ENCODE data around the gene TTC6.

Gene TTC6

DNA sequence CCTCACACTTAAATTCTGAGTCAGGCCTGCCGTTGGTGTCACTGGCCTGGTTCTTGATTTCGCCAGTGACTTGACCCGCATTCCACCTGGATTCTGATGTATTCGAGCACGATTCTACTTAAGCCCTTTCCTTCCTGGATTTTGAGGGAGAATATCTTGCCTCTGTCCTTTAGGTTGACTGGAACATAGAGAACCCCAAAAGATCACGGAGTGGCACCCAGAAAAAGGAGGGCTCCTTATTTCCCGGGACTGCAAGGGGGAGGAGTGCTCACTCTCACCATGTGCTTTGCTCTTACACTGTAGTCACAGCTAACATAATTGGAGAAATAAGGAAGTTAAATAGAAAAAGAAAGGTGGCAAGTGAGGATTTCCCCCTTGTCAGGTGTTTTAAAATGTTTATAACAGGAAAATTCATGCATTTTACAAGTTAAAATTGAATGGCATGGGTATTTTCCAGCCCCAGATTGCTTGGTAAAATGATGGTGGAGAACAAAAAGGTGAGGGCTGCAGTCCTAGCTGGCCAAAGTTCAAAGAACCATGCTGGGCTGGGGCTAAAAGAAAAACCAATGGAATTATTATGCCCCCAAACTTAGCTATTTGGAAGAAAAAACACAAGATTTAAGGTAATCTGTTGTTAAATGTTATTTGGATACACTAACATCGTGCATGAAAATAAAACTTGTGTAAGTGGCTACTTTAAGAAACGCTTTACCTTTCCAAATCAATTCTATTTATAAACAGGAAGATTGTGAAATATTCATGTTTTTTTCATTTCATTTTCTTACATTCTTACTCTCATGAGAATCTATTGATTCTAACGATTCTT lies 9.2 kb upstream of the TTC6 start:
- no peak for DNase-seq

DNA sequence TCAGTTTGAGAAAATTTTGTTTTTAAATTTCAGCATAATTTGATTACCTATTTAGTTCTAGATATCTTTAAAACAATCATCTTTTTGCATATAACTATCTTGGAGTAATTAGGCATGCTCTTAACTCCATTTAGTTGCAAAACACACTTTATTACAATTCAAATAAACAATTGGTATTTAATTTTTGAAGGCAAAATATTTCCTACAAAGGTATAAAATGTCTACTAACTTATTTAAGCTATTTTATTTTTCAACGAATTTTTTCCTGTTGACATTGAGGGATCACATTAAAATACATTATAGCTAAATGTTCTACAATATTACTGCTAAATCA lies 8.7 kb upstream of the TTC6 start:
- DNase-seq = no peak

DNA sequence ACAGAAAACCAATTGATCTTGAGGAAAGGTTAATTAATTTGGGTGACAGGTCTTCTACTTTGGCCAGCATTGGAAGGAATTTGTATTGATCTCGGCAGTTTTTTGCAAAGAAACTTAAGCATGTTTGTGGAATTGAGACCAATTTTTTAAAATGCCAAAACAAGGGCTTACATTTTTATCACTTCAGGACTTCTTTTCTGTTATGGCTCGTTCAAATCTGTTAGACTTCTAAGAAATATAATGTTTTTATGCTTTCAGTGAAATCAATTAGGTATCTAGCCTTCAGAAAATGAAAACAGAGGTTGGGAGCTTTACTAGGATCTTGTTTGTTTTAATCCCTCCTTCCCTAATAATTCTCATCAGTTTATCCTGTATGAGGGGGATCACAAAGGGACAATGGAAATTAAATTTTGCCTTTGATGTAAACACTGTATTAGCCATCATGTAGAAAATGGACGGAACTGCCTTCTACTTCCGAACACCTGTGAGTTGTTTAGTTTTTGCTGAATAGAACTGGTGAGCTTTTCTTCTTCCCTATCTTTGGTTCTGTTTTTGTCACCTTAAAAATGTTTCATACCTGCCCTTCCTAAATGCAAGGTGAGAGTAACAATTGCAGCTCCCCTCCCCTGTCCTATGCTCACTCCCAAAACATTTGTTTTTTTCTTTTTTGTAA lies 8.2 kb upstream of the TTC6 start:
- no peak for DNase-seq

DNA sequence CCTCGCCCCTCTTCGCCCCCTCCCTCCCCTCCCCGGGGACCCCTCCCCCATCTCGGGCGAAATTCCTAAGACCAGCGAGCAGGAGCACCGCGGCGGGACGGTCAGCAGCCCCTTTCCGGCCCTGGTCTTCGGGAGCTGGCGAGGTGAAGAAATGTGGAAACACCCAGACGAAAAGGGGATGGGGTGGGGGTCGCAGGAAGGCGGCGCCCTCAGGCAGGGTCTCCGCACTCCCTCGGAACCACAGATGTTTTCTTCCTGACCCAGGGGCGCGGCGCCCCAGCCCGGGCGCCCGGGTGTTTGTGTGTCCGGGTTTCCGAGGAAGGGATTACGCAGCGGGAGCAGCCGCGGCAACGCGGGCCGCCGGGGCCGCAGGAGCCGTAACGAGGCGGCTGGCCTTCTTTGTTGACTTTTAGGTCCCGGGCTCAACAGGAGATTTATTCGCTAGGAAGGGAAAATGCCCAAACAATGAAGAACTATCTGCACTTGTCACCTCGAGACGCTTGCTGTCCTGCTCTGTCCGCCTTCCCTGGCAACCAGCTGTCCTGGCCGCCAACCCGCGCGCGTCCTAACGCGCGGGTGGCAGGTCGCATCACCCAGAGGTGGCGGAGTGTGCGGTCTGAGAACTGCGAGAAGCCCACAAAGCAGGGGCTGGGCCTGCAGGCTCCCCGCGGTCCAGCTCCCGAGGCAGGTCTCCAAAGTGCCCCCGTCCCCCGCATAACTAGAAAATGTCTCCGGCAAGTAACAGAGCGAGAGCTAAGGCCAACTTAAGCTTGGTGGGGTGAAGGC lies 7.4 kb upstream of the TTC6 start:
- no peak for DNase-seq

DNA sequence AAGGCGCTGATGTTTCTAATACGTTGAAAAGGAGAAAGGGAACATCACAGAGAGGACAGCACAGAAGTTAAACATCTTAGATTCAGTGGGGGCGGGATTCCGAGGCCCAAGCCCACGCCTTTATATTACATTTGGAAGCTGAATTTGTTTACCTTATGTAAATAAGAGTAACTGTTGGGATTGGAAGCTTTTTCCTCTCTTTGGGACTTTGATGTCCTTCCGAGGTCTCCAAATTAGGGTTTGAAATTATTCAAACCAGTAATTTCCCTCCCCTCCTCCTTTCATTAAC lies 6.8 kb upstream of the TTC6 start:
- no peak for DNase-seq

DNA sequence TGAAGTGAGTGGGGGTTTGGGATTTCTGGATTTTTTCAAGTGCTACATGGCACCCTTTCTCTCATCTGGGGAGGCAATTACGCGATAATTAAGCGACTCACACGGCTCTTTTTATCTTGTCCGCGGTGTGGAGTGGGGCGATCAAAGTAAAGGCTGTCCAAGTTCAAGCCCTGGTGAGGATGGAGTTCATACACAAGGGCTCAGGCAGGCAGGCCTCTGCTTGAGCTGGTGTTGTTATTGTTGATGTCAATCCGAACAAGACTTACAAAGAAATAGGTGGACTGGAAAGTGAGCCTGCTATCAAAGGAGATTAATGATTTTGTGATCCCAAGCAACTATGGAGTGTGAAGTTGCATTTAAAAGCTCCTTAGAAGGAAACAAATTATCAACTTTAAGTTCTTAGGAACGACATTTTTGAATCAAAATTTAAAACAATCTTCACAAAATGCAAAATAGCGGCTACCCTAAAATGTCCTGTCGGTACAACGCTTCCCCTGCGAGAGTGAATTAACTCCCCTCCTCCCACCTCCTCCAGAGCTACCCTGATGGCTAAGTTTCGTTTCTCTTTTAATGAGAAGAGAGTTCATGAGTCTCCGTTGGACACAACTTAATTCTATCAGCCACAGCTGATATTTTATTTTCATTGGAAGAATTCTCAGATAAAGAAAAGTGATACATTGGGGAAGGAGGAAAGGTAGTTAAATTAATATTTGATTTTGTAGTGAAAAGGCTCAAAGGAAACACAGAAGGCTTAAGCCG lies 6.3 kb upstream of the TTC6 start:
- DNase-seq = no peak

DNA sequence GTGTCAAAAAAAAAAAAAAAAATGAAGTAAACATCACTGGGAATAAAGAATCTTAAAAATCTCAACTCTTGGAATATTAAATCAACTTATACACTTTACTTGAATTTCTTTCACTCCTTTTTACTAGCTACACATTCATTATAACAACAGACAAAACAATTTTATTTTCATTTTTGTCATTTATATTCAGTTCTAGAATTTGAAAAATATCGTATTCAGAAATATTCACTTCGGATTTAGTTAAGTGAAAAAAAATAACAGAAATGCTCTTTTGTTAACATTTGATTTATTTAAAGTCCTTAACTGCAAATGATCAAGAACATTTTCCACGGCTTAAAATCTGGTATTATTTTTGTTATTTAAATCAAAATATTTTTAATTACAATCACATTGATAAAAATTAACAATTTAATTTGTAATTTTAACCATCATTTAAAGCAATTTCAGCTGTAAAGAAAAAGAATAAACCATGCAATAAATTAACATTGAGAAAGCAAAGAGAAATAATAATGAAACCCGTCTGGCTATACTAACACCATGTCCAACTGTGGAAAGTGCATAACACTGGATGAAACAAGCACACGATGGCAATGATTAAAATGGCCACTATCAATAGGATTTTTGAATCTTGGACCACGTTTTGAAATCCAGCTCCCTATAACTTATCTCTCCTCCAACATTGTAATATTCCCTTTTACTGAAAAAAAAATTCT lies 5.6 kb upstream of the TTC6 start:
- no peak for DNase-seq

DNA sequence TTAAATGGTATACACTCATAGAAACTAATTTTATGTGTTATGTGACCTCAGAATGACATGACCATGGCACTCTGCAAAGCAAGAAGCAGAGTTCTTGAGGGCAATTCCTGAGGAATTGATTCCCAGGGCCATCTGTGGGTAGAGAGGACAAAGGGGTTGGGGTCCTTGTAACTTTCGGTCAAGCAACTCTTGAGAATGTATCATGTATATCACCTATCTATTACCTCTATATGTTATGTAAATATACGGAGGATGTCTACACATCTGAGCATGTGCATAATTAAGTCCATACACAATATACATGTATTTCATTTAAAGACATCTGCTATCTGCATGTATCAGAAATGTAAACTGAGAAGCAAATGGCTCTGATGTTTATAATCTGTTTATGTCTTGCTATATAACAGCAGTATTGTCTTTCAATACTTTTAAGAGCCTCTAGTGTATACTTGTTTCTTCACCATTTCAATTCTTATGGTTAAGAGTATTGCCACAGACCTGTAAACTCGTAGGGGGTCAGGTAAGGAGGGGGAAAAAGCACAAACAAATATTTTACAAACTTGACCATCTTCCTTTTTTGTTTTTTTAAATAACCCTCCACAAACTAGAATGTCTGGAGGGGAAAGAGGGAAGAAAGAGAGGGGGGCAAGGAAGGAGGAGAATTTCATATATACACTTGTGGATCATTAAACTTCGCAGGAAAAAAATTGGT lies 4.8 kb upstream of the TTC6 start:
- no peak for DNase-seq

DNA sequence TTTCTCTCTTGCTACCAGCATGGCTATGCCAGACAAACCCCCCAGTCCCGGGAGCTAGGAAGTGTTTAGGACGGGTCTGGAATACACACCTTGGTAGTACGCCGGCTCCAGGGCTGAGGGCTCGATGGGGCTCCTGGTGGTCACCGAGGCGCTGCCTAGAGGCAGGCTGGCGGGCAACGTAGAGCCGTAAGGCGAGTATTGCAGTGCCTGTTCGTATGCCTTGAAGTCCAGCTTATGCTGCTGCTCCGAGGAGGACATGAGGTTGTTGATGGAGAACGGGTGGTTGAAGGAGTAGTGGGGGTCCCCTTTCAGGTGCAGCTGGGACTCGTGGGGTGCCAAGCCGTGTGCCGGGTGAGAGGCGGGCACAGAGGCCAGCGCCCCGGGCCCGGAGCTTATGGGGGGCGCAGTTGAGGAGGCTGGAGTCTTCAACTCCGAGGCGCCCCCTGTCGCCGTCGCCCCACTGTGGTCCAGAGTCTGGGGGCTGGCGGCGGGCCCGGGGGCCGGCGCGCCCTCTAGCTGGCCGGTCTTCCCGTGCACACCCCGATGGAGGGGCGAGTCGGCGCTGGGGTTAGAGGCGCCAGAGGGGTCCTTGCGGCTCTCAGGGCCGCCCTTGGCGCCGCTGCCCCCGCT lies 4.0 kb upstream of the TTC6 start:
- DNase-seq = no peak

DNA sequence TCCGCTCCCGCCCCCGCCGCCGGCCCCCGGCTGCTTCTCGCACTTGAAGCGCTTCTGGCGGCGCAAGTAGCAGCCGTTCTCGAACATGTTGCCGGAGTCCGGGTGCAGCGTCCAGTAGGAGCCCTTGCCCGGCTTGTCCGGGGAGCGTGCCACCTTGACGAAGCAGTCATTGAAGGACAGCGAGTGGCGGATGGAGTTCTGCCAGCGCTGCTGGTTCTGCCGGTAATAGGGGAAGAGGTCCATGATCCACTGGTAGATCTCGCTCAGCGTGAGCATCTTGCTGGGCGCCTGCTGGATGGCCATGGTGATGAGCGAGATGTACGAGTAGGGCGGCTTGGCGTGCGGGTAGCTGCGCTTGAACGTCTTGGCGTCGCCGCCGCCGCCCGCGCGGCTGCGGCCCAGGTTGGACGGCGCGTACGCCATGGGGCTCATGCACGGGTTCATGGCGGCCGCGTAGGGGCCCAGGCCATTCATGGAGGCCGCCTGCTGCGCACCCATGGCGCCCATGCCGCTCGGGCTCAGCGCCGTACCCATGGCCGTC lies 3.4 kb upstream of the TTC6 start:
- DNase-seq = no peak

DNA sequence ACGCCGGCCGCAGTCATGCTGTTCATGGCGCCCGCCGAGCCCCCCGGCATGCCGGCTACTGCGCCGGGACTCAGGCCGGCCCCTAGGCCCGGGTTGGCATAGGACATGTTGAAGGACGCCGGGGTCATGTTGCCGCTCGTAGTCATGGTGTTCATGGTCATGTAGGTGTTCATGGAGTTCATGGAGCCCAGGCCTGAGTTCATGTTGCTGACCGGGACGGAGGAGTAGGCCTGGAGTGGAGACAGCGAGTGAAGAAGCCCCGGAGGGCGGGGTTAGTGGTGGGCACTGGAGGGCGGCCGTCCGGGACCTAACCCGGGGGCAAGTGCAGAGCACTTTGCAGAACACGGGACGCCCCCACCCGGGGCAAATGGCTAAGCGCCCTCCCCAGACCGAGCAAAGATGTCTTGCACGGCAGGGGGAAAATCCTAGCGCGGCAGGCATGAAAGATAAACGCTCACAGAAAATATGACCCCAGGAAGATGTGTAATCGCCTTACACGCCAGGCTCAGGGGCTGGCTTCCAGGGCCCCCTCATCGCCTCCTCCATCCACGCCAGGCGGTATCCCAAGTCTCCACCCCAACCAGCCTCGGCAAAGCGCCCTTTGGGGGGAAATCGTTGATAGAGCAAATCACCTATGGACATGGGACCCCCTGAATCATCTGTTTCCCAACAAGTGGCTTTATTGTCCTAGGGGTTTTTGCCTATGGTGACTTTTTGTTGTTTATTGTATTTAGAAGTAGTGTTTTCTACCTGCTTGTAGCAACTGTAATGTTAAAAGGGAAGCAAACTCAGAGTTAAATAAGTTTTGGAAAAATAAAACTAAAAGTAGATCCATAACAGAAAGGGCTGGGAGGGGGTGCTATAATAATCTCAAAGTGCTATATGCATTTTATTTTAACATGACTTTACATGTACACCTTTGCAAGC lies 2.7 kb upstream of the TTC6 start:
- DNase-seq = no peak

DNA sequence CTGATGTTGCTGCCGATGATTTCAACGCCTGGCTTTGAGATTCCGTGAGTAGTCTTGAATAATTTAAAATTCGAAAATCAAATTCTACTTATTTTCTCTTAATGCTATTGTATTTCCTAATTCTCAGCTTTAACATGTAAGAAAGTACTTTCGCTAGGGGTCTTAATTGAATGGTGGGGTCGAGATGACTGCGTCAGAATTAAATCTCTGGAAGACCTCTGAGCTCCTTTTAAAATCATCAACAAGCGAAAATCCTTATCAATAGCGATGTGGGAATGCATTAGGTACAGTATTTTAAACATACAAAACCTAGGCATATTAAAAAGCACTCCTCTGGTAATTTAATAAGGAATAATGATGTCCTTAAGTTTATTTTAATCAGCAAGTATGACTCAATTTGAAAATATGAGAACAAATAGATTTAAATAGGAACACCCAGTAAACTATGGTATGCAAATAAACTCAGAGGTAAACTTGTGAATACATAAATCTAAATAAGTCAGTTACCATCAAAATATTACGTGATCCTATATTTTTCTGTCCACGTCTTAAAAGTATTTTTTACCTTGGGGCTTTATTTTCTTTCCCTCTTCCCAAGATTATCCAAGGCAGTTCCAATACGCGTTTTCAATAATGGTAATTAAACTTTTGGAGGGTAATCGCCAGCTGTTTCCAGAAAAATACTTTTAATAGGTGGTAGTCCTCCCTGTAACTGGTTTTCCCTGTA lies 1.8 kb upstream of the TTC6 start:
- no peak for DNase-seq

DNA sequence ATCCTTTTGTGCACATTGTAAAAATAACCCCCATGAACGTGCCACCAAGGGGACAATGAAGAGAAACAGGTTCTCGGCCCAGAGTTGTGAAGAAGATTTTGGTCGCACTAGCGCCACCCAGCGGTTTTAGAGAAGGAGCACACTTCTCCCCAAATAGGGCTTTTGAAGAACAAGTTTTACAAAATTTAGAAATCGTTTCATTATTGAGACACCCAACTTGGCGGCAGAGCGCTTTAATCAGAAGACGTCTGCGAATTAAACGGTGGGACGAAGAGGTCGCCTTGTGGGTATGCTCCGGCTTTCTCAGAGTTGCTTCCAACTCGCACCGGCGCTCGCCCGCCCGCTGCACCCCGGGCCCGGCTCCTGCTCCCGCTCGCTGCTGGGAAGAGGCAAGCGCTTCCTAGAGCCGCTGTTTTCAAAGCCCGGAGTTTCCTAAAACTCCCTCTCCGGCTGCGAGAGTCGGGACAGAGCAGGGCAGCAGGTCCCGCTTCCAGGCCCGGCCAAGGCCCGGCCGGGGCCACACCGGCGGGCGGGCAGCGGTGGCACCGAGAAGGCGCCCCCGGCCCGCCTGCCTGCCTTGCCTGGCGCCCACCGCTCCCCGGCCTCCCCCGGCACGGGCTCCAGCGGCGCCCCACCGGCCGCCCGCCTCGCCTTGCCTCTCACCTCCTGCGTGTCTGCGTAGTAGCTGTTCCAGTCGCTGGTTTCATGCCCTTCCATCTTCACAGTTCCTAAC lies 1.0 kb upstream of the TTC6 start:
- no peak for DNase-seq

DNA sequence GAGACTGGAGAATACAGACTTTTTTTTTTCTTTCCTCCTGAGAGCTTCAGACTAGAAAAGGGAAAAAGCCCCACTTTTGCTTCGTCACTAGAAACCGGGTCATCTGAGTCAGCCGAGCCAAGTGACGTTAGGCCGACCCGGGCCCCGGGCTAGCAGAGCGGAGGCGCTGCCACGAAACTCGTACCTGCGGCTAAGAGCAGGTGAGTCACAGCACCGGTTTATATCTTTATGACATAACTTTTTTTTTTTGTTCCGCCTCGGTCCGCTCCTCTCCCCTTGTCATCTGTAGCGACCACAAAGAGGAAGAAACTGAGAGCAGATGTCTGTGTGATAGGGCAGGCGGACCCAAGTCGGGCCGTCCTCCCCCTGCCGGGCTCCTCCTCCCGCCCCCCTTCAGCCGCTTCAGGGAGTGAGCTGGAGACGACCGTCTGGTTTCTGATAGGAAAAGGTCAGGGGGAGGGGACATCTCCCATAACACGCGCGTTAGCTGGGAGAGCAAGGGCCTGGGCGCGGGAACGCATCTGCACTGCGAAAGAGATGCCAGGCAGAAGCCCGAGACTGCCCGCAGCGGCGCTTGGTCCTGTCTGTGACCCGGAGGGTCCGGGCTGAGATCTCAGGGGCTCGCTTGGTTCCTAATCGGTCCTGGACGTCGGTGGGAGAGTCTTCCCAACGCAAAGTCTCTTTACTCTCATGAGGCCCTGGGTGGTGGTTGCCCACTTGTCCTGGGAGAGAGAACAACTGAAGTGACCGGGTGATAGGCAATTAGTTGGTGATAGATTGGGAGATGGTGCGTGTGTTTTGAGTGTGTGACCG lies 586 bp downstream of the TTC6 start:
- DNase-seq = peak; percentile 81

DNA sequence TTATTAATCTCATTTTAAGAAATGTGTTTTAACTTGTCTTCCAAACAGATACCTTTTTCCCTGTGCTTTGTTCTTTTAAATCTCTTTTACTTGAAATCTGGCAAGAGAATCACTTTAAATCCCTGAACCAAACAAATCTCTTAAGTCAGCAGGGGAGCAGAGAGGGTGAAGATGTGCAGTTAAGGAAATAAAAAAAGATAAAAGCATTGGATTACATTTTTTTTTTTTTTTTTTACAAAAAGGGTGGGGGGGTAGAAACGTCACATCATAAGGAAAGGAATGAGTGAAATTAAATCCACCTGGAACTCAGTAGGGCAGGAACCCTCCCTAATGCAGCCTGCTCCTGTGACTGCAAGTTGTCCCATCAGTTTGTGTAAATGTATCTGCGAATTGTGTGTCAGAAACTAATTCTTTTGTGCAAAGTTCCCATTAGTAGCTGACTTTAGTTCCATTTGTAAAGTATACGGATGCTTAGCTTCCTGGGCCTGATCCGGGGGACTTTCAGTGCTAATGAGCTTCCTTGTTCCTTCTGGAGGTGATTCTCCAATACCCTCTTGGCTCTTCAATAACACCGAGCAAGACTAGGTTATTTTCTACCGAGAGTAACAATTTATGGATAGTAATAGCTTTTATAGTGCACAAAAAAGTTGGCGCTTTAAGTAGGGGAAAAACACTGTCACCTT lies 1.5 kb downstream of the TTC6 start:
- no peak for DNase-seq

DNA sequence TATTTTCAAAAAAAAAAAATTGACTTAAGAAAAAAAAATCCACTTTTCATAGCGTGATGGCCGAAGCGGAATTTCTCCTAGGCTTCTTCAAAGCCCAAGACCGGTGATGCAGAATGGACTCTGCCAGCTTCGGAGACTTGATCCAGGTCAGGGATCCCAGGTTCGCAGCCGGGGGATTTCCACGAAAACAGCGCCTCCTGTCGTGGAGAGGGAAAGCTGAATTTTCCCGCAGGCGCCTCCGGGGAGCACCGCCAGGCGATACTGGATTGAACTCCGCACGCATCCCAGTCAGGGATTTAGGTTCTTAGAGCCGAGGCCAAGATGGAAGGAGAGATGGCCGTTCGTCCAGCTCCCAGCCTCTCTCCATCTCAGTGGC lies 2.1 kb downstream of the TTC6 start:
- DNase-seq = no peak

All from activated naive CD4-positive, alpha-beta T cell treated with anti-CD3 and anti-CD28 coated beads, Interleukin-2, amount 50 U/mL, for 16 hours (primary cell).